ENCODE data around the gene ALPK3. TPM values are rescaled to one million over a fixed set of nuclear protein-coding genes. Genes with fewer than 3 reads are reported as not detected.

The ALPK3 gene
- total RNA-seq, 1 experiment from 2014 or later, result 16.5 TPM

DNA sequence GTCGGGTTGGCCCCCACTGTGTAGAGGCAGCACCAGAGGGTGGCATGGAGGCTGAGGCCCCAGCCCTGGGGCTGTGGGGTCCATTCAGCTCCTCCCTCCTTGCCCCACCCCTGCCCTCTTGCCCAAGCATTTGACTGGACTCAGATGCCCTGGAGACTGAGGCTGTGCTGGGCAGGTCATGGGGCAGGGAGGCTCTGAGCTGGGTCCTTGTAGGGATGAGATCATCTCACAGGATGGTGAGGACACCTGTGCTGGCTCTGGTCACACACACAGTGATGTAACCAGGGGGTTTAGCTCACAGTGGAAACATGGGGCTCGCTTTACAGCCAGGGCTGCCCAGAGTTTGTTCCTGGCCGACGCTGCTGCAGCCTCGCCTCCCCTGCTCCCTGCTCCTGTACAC lies 17.8 kb downstream of the ALPK3 start (continued):
- TF ChIP-seq, protein P1, sequence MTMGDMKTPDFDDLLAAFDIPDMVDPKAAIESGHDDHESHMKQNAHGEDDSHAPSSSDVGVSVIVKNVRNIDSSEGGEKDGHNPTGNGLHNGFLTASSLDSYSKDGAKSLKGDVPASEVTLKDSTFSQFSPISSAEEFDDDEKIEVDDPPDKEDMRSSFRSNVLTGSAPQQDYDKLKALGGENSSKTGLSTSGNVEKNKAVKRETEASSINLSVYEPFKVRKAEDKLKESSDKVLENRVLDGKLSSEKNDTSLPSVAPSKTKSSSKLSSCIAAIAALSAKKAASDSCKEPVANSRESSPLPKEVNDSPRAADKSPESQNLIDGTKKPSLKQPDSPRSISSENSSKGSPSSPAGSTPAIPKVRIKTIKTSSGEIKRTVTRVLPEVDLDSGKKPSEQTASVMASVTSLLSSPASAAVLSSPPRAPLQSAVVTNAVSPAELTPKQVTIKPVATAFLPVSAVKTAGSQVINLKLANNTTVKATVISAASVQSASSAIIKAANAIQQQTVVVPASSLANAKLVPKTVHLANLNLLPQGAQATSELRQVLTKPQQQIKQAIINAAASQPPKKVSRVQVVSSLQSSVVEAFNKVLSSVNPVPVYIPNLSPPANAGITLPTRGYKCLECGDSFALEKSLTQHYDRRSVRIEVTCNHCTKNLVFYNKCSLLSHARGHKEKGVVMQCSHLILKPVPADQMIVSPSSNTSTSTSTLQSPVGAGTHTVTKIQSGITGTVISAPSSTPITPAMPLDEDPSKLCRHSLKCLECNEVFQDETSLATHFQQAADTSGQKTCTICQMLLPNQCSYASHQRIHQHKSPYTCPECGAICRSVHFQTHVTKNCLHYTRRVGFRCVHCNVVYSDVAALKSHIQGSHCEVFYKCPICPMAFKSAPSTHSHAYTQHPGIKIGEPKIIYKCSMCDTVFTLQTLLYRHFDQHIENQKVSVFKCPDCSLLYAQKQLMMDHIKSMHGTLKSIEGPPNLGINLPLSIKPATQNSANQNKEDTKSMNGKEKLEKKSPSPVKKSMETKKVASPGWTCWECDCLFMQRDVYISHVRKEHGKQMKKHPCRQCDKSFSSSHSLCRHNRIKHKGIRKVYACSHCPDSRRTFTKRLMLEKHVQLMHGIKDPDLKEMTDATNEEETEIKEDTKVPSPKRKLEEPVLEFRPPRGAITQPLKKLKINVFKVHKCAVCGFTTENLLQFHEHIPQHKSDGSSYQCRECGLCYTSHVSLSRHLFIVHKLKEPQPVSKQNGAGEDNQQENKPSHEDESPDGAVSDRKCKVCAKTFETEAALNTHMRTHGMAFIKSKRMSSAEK (CRISPR knock-in tag; IDR thresholded peaks at IDR 0.05; ENCODE audit: borderline replicate concordance), result no peak
- TF ChIP-seq, protein P2, sequence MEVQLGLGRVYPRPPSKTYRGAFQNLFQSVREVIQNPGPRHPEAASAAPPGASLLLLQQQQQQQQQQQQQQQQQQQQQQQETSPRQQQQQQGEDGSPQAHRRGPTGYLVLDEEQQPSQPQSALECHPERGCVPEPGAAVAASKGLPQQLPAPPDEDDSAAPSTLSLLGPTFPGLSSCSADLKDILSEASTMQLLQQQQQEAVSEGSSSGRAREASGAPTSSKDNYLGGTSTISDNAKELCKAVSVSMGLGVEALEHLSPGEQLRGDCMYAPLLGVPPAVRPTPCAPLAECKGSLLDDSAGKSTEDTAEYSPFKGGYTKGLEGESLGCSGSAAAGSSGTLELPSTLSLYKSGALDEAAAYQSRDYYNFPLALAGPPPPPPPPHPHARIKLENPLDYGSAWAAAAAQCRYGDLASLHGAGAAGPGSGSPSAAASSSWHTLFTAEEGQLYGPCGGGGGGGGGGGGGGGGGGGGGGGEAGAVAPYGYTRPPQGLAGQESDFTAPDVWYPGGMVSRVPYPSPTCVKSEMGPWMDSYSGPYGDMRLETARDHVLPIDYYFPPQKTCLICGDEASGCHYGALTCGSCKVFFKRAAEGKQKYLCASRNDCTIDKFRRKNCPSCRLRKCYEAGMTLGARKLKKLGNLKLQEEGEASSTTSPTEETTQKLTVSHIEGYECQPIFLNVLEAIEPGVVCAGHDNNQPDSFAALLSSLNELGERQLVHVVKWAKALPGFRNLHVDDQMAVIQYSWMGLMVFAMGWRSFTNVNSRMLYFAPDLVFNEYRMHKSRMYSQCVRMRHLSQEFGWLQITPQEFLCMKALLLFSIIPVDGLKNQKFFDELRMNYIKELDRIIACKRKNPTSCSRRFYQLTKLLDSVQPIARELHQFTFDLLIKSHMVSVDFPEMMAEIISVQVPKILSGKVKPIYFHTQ (CRISPR knock-in tag; IDR thresholded peaks at IDR 0.05), result no peak
- TF ChIP-seq, protein P3, sequence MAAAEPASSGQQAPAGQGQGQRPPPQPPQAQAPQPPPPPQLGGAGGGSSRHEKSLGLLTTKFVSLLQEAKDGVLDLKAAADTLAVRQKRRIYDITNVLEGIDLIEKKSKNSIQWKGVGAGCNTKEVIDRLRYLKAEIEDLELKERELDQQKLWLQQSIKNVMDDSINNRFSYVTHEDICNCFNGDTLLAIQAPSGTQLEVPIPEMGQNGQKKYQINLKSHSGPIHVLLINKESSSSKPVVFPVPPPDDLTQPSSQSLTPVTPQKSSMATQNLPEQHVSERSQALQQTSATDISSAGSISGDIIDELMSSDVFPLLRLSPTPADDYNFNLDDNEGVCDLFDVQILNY (CRISPR knock-in tag; IDR thresholded peaks at IDR 0.05), result no peak
- TF ChIP-seq FOXJ3 (CRISPR knock-in tag; IDR thresholded peaks at IDR 0.05; ENCODE audit: borderline replicate concordance) (no peak), ATF1 (CRISPR knock-in tag; IDR thresholded peaks at IDR 0.05) (no peak)

DNA sequence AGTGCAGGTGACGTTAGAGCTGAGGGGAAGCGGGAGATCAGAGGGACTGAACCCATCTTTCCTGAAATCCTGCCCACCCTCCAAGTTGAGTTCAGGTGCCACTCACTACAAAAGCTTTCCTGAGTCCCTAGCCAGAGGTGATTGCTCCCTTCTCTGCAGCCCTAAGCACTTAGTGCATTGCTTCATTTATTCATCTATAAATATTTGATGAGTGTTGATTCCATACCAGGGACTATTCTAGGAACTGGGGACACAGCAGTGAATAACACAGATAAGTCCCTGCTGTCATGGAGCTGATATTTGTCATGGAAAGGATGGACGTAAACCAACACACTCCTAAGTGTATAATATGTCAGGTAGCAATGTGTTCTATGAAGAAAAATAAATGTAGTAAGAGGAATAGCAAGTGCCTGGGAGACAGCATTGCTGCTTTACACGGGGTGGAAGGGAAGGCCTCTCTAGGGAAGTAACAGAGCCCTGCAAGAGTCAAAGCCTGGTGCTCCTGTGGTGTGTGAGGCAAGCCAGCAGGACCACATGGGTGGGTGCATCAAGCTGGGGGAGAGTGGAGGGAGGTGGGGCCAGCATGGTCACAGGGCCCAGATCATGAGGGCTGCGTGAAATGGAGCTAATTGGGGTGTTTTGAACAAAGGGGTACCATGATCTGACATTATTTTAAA lies 18.6 kb downstream of the ALPK3 start:
- no peaks in the 10 kb centered on the region for H3K27me3 Mint-ChIP-seq (ENCODE audit: low read depth)
- no peaks in the 10 kb centered on the region for H3K4me1 Mint-ChIP-seq
- H3K9me3 Mint-ChIP-seq, result no peaks in the 10 kb centered on the region
- DNase-seq (ENCODE audit: low spot score), result no peak
- CTCF ChIA-PET, result no interaction called here
- no peaks in the 10 kb centered on the region for H3K36me3 Mint-ChIP-seq
- no peak overlapping the region for H3K27ac Mint-ChIP-seq
- POLR2A ChIA-PET, result no interaction called here
- ATAC-seq, result no peak
- TF ChIP-seq, protein P4, sequence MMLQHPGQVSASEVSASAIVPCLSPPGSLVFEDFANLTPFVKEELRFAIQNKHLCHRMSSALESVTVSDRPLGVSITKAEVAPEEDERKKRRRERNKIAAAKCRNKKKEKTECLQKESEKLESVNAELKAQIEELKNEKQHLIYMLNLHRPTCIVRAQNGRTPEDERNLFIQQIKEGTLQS (CRISPR knock-in tag; conservative IDR thresholded peaks at IDR 0.05), result no peak
- no peak for TF ChIP-seq SMAD4 (CRISPR knock-in tag; IDR thresholded peaks at IDR 0.05)
- TF ChIP-seq, protein P5, sequence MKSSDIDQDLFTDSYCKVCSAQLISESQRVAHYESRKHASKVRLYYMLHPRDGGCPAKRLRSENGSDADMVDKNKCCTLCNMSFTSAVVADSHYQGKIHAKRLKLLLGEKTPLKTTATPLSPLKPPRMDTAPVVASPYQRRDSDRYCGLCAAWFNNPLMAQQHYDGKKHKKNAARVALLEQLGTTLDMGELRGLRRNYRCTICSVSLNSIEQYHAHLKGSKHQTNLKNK (CRISPR knock-in tag; IDR thresholded peaks at IDR 0.05), result no peak
- TF ChIP-seq SP1 (CRISPR knock-in tag; conservative IDR thresholded peaks at IDR 0.05), result no peak
- TF ChIP-seq, protein P6, sequence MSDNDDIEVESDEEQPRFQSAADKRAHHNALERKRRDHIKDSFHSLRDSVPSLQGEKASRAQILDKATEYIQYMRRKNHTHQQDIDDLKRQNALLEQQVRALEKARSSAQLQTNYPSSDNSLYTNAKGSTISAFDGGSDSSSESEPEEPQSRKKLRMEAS (CRISPR knock-in tag; IDR thresholded peaks at IDR 0.05), result no peak
- TF ChIP-seq, protein P7, sequence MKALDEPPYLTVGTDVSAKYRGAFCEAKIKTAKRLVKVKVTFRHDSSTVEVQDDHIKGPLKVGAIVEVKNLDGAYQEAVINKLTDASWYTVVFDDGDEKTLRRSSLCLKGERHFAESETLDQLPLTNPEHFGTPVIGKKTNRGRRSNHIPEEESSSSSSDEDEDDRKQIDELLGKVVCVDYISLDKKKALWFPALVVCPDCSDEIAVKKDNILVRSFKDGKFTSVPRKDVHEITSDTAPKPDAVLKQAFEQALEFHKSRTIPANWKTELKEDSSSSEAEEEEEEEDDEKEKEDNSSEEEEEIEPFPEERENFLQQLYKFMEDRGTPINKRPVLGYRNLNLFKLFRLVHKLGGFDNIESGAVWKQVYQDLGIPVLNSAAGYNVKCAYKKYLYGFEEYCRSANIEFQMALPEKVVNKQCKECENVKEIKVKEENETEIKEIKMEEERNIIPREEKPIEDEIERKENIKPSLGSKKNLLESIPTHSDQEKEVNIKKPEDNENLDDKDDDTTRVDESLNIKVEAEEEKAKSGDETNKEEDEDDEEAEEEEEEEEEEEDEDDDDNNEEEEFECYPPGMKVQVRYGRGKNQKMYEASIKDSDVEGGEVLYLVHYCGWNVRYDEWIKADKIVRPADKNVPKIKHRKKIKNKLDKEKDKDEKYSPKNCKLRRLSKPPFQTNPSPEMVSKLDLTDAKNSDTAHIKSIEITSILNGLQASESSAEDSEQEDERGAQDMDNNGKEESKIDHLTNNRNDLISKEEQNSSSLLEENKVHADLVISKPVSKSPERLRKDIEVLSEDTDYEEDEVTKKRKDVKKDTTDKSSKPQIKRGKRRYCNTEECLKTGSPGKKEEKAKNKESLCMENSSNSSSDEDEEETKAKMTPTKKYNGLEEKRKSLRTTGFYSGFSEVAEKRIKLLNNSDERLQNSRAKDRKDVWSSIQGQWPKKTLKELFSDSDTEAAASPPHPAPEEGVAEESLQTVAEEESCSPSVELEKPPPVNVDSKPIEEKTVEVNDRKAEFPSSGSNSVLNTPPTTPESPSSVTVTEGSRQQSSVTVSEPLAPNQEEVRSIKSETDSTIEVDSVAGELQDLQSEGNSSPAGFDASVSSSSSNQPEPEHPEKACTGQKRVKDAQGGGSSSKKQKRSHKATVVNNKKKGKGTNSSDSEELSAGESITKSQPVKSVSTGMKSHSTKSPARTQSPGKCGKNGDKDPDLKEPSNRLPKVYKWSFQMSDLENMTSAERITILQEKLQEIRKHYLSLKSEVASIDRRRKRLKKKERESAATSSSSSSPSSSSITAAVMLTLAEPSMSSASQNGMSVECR (CRISPR knock-in tag; IDR thresholded peaks at IDR 0.05; ENCODE audit: borderline replicate concordance), result no peak
- H3K4me3 Mint-ChIP-seq, result no peak overlapping the region
